Activated gamma-delta T cell treated with Interleukin-2 at 50 U/mL for 16 hours (primary cell): ENCODE data around the gene NLRP6.
"Not testable (repeated sequence)": the region's sequence is repeated elsewhere in the genome, so short reads cannot be mapped to it uniquely, and the experiment has no call there.

ENCODE experiments used
- DNase-seq: peaks from one replicate; pipeline ENCODE4 v3.0.0-alpha.2; 2020

NLRP6 gene

DNA sequence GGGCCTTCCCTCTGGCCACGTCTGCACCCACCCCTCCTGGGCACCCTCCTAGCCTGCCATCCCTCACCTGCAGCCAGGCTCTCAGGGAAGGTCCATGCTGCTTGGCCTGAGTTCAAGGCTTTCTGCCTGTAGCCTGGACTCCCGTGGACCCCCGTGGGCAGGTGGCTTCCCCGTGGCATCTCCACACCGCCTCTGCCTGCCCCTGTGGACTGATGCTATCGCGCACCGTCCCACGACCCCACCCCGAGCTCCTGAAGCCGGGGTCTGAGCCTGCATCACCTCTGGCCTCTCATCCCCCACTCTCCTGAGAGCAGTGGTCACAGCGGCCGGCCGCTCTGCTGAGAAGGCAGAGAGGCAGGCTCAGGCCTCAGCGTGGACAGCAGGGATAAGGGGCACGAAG lies 16.6 kb downstream of the NLRP6 start:
- DNase-seq = no peak

DNA sequence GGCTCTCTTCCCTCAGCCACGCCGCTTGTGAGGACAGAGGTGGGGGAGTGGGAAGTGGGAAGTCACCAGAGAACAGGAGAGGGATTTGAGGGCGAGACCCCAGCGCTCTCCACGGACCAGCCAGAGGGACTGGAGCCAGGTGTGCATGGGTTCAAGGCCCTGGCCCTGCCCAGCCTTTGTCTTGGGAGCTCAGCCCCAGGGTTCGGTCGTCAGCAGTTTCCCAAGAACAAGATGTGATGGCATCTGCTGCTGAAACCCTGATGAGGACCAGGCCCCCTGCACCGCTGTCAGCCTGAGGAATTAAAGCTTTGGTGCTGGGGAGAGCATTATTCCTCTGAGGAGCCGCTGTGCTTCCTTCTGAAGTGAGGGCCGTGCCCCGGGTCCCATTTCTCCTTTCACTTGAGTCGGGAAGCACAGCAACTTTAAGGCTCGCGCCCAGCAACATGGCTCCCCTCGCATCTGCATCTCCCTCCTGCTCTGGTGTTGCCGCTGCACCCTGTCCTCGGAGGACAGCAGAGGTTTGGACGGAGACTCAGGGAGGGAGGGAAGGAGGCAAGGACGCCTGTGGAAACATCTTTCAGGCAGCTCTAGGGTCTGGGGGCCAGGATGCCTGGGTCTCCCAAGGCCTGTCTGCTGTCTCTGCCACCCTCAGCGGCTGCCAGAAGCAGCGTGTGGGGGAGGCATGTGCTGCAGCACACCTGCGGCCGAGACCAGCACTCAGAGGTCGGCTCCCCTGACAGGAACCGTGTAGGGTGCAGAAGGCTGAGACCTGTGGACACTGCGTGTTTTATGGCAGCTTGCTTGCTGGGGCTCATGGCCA lies 17.4 kb downstream of the NLRP6 start:
- no peak for DNase-seq

DNA sequence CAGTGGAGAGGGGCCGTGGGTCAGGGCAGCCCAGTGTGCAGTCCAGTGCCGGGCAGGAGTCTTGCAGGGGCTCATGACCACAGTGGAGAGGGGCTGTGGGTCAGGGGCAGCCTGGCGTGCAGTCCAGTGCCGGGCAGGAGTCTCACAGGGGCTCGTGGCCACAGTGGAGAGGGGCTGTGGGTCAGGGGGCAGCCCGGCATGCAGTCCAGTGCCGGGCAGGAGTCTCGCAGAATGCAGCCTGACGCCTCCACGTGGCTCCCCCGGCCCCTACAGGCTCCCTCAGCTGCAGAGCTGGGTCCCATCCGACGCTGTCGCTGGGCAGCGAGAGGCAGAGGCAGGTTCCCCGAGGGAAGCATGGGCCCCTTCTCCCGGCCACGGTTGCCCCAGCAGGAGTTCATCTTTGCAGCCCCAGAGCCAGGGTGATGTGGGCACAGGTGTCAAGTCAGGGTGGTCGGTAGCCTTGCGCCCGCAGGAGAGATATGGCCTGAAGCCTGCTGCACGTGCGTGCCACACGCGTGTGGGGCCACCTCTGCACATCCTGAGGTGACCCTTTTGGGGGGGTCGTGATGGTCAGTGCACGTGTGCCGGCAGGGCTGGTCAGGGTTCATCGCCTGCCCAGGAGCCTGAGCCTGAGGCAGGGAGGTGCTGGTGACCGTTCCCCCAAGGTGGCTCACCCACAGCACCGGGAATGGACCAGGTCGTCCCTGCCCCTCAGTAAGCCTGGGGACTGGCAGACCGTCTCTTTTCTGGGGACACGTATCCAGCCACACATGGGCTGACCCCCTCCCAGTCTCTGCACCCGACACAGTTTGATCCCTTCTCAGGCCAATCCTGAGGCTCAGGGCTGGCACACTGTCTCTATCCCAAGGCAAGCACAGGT lies 18.2 kb downstream of the NLRP6 start:
- no peak for DNase-seq

DNA sequence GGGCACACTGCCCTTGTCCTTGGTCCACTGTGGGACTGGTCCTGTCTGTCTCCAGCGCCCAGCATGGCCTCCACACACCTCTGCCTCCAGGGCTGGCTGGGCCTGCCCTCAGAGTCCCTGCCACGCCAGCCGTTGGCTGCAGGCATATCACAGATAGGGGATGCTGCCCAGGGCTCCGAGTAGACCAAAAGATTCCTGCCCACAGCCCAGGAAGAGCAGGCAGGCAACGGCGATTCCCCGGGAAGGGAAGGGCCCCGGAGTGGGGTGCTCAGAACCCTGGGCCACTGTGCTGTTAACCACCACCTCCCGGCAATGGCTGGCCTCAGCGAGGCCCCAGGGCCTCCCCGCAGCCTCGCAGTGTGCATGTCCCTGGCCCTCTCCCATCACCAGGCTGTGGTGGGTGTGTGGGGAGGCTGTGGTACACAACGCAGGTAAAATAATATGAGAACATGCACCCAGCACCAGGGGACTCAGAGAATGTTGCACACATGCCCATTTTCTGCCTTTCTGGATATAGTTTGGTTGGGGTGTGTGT lies 18.9 kb downstream of the NLRP6 start:
- DNase-seq = no peak

DNA sequence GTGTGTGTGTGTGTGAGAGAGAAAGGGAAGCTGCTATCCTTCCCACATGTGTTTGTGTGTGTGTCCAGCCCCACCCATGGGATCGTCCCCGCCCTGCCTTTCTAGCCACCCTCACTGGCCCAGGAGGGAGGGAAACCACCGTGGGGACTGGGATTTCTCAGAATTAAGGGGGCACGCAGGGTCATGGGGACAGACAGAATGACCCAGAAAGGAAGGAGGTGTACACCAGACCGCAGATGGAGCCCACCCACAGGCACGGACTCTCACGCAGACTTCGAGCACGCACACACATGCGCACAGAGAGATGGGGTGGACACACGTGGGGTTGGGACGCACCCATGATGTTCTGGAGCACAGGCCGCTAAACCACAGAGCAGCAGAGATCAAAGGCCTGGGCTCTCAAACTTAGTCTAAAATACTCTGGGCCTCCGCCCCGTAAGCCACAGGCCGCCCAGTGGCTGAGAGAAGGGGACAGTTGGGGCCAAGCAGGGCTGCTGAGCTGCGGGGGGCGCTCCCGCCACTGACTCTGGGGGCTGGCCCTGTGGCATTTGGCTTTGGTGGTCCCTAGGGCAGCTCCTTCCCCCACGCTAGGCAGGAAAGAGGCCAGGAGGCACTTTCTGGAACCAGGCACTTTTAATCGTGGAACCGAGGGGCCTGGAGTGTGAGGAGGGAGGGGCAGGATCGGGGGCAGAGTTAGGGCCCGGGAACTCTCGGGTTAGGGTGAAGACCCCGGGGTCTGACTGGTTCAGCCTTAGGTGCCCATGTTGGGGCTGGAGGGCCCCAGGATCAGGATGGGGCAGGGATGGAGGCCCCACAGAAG lies 19.6 kb downstream of the NLRP6 start:
- DNase-seq = no peak

DNA sequence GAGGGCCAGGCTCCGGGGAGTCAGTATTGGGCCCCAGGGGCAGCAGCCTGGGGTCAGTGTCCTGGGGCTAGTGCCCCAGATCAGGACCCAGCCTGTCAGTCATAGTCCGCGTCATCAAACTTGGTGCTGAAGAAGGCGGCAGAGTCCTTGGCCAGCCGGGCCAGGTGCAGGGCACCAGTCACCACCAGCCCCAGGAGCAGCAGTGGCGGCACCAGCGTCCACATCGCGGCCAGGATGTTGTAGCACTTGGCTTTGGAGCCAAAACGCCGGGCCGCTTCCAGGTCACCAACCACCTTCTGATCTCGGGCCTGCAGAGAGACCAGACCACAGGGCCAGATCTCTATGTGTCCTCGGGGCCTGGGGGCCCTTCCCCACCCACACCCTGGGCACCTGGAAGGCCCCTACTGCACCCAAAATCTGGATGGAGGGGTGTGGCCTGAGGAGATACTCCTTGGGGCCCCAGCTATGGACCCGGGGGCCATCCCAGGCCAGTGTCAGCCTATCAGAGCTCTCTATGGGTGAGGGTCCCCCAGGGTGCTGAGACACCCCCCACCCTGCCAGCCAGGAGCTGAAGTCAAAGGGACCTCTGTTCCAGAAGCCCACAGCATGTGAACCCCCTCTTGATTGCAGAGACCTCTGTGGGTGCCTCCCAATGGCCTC lies 20.3 kb downstream of the NLRP6 start:
- no peak for DNase-seq

DNA sequence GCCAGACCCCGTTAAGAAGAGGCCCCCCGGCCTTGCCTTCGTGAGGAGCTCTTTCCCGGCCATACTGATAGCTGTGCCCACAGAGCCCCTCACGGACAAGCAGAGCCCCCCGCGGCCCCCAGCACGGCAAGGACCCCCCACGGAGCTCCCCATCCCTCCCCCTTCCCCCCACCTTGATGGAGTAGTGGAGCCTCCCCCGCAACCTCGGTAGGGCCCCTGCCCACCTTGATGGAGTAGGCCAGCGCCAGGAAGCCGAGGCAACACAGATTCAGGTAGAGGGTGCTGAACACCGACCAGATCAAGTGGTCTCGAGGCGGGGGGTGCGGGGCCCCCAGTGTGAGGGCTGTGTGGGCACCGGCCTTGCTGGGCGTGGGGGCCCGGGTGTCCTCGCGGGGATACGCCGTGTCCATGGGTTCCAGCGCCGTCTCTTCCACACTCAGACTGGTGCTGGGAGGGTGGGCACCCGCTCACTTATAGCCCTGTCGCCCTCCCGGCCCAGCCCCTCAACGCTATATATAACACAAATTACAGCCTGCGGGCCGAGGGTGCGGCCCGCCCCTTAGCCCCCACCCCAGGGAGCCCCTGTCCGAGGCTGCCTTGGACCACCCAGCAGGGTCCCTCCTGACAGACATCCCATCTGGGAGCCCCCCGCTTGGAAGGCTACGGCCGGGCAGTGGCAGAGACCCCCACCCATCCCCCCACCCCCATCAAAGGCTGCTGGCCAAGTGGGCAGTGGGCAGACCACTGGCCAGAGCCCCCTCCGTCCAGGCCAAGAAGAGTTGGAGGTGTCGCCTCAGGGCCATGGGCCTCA lies 21.1 kb downstream of the NLRP6 start, which contains the start of gene IFITM5:
IFITM5 (minus strand) TSS at position 446 of the 811 bp plus-strand sequence; CDS start at position 410, 36 bp downstream.
- DNase-seq = no peak

DNA sequence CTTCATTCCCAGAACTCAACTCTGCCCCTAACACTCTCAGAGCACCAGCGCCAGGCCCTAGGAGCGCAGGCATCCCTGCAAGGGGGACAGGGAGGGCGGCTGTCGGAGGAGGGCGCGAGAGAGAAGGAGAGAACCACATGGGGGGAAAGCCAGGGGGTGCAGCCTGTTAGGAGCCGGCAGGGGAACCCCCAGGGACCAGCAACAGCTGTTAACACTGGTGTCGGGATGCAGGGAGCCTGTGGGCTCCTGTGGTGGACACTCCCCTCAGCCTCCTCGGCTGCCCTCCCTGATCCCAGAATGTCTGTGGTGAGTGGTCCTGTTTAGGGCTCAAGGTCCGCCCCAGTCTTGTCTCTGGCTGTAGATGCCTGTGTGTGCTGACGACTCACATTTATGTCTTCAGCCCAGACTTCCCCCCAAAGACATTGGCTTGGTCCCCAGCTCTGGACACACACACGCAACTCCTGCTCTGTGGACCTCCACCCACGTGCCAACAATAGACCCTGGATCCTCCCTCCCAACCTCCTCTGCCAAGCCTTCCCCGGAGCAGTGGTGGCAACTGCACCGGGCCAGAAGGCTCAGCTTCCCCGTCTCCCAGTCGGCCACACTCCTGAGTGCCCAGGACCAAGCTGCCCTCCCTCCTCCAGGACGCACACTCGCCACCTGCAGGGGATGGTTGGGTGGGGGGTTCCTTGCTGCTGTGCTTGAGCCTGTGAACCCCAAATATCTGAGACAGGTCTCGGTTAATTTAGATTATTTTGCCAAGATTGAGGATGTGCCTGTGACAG lies 21.9 kb downstream of the NLRP6 start:
- no peak for DNase-seq

DNA sequence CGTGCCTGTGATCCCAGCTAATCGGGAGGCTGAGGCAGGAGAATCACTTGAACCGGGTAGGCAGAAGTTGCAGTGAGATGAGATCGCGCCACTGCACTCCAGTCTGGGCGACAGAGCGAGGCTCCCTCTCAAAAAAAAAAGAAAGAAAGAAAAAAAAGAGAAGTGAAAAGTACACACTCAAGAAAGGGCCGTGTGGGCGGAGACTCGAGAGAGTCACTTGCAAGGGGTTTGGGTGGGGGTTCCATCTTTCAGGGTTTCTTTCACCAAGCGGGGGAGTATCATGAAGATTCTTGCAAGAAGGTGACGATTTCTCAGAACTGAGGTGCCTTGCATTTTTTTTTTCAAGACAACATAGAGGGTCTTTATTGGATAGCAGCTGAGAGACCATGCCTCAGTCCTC lies 25.2 kb downstream of the NLRP6 start:
- no peak for DNase-seq

DNA sequence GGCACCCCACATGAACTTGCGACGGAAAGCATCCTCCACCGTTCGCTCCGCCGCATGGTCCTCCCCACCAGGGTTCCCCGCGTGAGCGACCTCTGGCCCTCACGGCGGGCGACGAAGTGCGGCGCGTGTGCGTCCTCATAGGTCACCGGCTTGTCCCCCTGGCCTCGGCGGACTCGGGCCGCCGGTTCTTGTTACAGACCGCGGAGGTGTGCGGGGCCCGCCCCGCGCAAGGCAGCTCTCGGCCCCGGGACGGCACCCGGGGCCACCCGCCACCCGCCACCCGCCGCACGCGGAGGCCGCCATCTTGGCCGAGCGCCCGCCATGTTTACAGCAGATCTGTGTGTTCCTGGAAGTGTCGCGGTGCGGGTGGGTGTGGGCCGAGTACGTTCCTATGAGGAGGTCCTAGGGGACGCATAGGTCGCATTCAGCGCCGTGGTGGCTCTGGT lies 25.9 kb downstream of the NLRP6 start:
- DNase-seq = no peak

DNA sequence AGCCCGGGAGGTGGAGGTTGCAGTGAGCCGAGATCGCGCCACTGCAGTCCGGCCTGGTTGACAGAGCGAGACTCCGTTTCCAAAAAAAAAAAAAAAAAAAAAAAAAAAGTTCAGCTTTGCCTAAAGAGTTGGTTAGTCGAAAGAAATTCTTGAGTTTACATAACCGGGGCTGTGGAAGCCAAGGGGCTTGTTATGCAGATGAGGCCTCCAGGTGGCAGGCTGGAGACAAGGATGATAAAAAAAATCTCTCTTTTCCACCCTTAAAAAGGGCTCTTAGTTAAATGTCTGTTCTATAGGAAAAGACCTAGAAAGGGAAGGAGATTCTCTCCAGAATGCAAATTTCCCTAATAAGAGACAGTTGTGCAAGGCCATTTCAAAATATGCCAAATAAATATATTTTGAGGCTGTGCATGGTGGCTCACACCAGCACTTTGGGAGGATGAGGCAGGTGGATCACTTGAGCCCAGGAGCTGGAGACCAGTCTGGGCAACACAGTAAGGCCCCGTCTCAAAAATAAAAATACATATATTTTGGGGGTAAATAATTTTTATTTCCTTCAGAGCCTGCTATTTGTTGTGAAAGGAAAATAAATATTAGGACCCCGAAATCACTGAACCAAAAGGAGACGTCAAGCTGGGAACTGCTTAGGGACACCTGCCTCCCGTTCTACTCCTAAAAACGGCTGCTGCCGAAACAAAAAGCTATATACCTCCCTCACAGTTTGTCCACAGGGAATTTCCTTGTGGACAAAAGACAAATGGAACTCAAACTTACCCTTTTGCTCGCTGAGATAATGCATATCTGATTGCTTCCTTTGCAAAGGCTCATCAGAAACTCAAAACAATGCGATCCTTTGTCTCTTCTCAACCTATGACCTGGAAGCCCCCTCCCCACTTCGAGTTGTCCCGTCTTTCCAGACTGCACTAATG lies 27.0 kb downstream of the NLRP6 start:
- peak; percentile 64 for DNase-seq

DNA sequence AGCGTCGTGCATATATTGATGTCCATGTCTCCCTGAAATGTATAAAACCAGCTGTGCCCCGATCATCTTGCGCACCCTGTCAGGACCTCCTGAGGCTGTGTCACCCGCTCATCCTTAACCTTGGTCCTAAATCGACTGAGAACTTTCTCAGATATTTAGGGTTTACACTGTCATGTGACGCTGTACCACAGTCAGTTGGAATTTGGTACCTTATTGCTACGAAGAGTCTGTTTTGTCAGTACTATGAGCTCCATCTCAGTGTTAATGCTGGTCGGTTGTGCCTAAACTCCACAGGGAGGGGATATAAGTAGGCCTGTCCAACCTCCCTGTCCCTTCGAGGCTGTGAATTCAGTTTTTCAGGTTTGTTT lies 27.6 kb downstream of the NLRP6 start:
- no peak for DNase-seq

DNA sequence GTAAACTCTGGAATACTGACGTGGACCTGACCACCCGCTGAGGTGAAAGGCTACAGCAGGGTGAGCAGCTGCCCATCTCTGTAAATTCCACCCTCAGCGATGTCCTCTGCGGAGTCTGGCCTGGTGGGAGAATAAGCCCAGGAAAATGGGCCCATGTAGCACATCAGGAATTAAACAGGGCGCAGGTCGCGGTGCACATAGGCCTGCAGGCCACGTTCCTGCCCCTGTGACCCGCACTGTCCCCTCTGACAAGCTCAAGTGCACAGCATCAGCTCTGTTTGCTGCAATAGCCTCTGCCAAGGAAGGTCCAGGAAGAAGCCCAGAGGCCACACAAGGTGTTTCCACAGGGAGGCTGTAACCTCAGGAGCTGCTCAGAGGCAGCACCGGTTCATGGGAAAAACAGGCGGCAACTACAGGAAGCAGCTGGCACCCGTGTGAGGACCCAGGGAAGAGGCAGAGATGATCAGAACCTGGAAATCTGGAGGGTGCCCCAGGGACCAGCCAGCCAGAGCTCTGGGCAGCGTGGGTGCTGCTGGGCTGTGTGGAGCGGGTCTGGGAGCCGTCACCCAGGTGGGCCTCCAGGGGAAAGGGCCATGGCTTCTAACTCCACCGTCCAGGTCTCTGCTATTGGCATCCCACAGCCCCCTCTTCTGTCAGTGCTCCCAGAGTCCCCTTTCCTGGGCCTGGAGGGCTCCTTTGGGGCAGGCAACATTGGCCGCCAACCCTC lies 28.6 kb downstream of the NLRP6 start:
- no peak for DNase-seq

DNA sequence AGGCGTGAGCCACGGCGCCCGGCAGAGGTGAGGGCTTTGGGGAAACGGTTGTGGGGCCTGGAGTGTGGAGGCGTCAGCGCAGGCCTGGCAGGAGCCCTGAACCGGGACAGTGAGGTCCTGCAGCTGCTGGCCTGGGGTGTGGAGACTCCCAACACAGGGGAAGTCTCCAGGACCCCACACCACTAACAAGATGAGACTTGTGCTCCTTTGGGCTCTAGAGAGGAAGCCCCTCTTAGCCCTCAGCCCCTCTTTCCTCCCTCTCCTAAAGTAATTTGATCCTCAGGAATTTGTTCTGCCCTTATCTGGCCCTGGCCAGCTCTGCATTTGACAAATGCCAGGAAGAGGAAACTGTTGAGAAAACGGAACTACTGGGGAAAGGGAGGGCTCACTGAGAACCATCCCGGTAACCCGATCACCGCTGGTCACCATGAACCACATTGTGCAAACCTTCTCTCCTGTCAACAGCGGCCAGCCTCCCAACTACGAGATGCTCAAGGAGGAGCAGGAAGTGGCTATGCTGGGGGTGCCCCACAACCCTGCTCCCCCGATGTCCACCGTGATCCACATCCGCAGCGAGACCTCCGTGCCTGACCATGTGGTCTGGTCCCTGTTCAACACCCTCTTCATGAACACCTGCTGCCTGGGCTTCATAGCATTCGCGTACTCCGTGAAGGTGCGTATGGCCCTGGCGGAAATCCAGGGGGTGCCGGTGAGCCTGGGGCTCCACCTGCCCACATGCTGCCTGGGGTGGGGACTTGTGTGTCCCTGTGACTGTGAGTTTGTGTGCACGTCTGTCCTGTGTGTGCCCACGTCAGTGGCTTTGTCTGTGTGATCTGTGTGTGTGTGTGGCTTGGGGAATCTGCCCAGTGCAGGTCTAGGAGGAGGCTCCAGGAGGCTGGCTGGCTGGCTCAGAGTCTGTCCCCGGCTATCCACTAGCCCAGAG lies 29.8 kb downstream of the NLRP6 start, which contains the start of gene IFITM2:
IFITM2 (plus strand) TSS at position 51 of the 943 bp plus-strand sequence; CDS start at position 428, 377 bp downstream.
- DNase-seq = peak; percentile 38

DNA sequence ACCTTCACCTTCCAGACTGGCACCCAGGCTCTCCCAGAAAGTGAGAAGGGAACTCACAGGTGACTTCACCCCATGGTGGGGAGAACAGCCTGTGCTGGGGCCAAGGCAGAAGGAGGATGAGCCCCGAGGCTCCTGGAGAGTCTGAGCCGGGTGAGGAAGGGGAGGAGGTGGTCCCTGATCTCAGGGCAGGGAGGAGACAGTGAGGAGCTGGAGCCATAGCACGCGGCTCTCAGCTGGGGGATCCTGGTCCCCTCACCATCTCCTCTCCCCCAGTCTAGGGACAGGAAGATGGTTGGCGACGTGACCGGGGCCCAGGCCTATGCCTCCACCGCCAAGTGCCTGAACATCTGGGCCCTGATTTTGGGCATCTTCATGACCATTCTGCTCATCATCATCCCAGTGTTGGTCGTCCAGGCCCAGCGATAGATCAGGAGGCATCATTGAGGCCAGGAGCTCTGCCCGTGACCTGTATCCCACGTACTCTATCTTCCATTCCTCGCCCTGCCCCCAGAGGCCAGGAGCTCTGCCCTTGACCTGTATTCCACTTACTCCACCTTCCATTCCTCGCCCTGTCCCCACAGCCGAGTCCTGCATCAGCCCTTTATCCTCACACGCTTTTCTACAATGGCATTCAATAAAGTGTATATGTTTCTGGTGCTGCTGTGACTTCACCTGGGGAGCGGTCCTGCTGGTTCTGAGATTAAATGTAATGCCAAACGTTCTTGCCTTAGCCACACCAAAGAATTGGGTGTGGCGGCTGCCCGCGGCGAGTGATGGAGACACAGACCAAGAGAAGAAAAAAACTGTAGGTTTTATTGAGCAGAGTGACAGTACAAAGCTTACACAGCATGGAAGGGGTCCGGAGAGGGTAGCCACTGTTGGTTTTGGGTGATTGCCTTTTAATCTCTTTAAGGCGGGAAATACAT lies 30.8 kb downstream of the NLRP6 start:
- peak; percentile 38 for DNase-seq

DNA sequence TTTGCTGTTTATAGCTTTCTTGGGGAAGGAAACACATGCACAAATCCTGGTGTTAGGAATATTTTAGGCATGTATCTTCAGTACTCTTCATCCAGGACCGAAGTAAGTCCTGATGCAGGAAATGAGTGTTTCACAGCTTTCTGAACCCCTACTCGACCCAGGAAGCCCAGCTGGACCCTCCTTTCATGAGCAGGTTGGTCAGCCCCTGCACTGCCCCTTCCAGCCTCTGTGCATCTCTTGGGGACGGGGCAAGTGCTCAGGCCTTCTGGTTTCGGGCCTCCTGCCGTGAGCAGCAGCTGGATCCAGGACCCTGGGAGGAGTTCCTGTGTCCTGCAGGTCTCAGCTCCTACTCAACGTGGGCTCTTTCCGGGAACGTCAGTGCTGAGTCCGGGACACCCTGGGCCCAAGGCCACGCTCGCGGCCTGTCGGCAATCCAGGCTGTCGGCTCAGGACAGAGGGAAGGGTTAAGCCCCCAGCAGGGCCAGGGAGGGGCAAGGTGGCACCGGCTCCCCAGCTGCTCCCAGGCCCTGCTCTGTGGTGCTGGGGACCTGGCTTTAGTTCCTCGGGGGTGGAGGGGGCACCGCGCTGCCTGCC lies 31.9 kb downstream of the NLRP6 start:
- DNase-seq = not testable (repeated sequence)
